Activated gamma-delta T cell treated with Interleukin-2 at 50 U/mL for 16 hours (primary cell): Measurements from ENCODE around the gene NME9.
"Not testable (repeated sequence)": the region's sequence is repeated elsewhere in the genome, so short reads cannot be mapped to it uniquely, and the experiment has no call there.

Experiments used
- DNase-seq: peaks from one replicate; pipeline ENCODE4 v3.0.0-alpha.2; 2020

The NME9 gene, protein sequence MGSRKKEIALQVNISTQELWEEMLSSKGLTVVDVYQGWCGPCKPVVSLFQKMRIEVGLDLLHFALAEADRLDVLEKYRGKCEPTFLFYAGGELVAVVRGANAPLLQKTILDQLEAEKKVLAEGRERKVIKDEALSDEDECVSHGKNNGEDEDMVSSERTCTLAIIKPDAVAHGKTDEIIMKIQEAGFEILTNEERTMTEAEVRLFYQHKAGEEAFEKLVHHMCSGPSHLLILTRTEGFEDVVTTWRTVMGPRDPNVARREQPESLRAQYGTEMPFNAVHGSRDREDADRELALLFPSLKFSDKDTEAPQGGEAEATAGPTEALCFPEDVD

DNA sequence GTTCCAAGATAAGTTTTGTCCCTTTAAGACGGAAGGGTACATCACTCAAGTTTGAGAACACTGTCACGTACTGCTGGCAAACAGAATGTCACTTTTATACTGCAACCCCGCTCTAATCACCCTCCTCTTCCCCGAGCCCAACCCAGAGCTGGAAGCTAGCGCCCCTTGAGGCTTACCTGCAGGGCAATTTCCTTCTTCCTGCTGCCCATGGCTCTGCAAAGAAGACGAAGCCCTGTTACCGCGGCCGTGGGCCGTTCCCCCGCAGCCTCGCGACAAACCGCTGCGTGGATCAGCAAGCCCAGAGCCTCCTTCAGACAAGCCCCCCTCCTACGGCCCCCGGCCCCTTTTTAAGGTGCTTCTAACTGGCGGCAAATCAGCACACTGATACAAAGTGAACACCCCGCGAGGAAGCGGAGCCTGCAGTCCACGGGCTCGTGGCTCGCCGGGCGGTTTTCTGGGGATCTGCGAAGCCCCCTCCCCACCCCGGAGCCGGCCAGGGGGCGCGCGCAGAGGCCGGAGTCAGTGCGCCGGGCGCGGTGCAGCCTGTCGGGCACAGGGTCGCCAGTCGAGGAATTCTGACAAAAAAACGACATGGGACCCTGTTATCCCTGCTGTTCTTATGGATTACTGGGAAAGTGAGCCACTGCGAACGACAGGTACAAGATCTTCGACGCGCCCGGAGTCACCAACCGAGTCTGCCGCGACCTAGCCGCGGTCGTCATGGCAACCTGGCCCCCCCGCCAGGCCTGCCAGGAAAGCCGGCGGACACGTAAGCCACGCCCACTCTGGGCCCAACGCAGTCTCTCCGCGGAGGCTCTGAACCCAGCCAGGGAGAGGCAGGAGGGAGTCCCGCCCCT, at the start of gene NME9:
NME9 (minus strand) TSS at position 725 of the 857 bp plus-strand sequence; CDS start at position 209, 516 bp downstream.
- DNase-seq, result peak; percentile 87

GRCh38 chr3:138378990-138379389, 49.3 kb upstream of the NME9 start:
- DNase-seq, result no peak

- no peak for DNase-seq
Observed at GRCh38 chr3:138378331-138378730, 48.7 kb upstream of the NME9 start.

DNA sequence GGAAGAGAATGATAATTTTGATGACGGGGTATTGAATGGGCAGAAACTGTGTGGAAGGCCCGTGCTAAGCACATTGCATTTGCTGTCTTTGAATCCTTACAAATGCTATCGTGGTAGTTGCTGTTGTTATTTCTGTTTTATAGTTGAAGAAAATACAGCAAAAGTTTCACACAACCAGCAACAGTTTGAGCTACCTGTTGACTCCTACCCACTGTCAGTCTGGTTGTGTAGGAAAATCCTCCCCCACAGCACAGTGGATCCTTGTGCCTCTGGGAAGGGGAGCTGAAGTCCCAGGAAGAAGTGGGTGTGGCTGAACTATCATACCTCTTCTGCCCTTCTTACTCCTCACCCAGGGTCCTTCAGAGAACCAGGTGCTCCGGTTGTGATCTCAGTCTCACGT, 48.2 kb upstream of the NME9 start:
- no peak for DNase-seq

DNA sequence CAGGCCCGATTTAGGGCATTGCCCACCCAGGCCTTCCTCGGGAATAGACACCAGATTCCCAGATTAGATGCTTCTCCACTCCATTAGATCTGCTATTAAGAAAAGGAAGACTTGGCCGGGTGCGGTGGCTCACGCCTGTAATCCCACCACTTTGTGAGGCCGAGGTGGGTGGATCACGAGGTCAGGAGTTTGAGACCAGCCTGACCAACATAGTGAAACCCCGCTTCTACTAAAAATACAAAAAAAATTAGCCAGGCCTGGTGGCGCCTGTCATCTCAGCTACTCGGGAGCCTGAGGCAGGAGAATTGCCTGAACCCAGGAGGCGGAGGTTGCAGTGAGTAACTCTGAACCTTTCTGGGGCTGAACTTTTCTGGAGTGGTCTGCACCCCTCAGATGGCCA, 47.6 kb upstream of the NME9 start:
- DNase-seq, result not testable (repeated sequence)

GRCh38 chr3:138376663-138377062, 47.0 kb upstream of the NME9 start:
- no peak for DNase-seq

- DNase-seq, result no peak
Observed at GRCh38 chr3:138375447-138375846, 45.8 kb upstream of the NME9 start.

DNA sequence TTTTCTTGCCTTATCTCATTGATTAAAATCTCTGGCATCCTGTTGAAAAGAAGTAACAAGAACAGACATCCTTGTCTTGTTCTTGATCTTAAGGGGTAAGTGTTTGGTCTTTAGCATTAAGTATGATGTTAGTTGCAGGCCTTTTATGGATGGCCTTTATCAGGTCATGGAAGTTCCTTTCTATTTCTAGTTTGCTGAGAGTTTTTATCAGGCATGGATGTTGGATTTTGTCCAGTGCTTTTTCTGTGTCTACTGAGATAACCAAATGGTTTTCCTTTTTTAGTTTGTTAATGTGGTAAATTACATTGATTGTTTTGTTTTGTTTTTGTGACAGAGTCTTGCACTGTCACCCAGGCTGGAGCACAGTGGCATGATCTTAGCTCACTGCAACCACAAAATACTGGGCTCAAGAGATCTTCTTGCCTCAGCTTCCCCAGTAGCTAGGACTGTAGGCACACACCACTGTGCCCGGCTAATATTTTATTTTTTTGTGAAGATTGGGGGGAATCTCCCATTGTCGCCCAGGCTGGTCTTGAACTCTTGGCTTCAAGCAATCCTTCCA, 45.0 kb upstream of the NME9 start:
- DNase-seq, result no peak

DNA sequence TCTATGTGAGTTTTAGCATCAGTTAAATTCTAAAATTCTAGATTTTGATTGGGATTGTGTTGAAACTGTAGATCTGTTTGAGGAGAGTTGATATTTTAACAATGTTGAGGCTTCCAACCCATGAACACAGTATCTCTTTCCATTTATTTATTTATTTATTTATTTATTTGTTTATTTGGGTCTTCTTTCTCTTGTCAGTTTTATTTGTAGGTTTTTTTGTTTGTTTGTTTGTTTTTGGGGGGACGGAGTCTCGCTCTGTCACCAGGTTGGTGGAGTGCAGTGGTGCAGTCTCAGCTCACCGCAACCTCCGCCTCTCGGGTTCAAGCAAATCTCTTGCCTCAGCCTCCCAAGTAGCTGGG, 44.1 kb upstream of the NME9 start:
- DNase-seq, result no peak

DNA sequence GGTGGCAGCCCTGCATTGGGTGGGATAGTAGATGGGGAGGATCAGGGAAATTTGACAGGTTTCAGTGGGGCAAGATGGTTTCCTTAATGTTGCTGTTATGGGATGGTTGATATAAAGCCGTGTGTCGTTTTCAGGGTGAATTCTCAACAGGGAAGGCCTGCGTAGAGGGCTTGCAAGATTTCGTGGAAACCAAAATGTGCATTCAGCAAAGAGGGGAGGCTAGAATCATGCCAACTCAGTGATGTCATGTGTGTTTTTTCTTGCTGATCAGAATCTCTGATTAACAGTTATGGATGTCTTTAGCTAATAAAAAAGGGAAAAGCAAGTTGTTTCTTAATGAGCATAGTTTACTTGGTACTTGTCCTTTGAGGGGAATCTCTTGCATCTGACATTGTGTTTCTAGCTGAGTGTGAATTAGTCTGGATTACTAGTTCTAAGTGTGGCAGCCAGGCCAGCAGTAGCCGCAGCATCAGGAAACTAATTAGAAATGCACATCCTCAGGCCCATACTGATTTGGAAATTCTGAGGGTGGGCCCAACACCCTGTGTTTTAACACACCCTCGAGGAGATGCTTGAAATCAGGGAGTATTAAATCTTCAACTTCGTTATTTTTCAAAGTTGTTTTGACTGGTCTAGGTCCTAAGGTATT, 43.6 kb upstream of the NME9 start:
- DNase-seq, result no peak

DNA sequence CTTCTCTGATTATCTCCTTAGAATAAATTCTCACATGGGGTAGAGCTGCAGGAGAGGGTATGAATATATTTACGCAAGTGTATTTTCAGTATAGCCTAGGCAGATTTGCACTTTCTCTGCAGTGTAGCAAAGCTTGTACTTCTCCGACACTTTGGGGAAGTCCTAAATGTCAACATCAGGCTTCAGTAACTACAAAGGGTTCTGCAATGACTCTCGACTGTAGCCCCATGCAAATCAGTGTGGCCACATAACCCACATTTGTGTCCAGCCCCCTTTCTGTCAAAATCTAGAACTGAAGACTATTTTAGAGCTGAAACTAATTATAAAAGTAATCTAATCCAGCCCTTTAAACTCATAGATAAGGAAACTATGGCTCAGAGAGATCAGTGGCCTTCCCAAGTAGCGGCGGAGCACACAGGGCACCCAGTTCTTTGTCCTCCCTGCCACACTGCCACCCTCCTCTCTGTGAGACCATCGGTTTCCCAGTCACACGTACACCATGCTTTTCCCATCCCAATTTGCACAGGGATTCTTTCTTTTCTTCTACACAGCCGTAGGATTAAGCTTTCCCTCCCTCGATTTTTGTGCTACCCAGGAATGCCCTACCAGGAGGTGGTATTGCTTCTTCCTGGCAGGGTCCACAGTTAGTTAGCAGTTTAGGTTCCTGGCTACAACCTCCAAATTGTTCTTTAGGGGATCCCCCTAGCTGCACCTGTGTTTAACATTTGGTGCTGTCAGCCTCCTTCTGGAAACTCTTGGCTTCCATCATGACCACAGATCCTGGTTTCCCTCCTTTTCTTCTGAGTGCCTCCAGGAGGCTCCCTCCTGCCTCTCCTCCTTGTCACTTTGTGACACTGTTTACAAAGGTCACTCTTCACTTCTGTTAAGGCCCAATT, 41.7 kb upstream of the NME9 start:
- no peak for DNase-seq

DNA sequence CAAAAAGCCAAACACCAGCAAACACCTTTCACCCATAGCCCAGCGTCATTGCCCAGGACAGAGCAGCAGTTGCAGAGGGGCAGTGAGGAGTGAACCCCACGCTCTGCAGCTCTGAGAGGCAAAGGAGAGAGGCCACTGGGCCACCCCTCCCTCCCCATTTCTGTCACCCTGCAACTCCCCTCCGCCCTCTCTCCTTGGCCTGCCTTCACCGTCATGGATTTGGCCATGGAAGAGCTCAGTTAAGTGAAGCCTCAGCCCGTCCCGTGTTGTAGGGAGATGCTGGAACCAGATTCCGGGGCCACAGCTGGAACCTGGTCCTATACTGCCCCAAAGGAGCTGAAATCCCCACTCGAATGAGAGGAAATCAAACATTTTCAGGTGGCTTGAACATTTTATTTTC, 40.7 kb upstream of the NME9 start:
- no peak for DNase-seq

GRCh38 chr3:138369151-138369900, 39.7 kb upstream of the NME9 start:
- no peak for DNase-seq

- no peak for DNase-seq
Observed at GRCh38 chr3:138367911-138368310, 38.3 kb upstream of the NME9 start.

- DNase-seq, result no peak
Observed at GRCh38 chr3:138367326-138367850, 37.7 kb upstream of the NME9 start.

DNA sequence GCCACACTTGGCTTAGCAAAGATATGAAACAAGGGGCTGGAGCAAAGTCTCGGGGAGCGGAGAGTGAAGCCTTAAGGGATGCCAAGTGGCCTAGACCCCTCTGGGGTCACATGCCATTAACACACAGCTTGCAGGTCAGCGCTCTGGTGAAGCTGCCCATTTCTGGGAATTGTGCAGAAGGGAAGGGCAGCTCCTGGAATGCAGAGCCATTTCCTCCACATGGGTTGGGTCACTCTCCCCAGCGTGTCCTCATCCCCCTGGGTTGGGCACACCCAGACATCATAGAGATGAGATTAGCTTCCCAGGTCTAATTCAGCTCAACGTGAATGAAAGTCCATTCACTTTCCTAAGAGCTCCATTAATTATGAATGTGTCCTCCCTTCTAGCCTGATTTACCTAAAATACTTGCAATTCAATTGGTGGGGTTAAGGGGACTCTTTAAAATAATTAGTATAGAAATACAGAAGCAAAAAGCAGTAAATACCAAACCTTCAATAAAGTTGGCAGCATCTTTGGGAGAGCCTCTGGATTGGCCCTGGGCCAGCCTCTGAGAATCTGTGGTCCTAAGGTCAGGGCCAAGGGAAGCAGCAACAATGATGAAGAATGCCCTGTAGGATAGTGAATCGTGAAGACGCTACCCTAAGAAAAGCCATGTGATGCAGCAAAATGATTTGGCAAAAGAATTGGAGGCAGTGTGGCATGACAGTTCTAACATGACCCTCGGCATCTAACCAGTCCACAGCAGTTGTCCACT, 36.5 kb upstream of the NME9 start:
- no peak for DNase-seq

GRCh38 chr3:138365253-138365555, 35.6 kb upstream of the NME9 start:
- DNase-seq, result no peak

- DNase-seq, result no peak
Observed at GRCh38 chr3:138364356-138365252, 35.0 kb upstream of the NME9 start.

DNA sequence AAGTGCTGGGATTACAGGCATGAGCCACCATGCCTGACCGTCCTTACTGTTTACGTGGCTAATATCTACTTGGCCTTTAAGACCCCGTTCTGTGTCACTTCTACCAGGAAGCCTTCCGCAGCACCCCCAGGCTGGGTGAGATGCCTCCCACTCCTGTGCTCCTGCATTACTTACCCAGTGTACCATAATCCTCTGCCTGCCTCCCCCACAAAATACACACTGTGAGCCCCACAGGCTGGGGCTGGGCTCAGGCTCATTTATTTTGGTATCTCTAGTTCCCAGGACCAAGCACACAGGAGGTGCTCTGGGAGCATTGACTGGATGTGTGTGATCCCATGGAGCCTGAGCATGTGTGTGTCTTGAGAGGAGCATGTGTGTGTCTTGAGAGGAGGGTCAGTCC, 33.7 kb upstream of the NME9 start:
- DNase-seq, result no peak

GRCh38 chr3:138362538-138362937, 32.9 kb upstream of the NME9 start:
- no peak for DNase-seq
